Measurements from ENCODE around the gene STK10.
"Not testable (repeated sequence)": the region's sequence is repeated elsewhere in the genome, so short reads cannot be mapped to it uniquely, and the experiment has no call there.

STK10 gene

GRCh38 chr5:172211676-172212075 lies 23.7 kb upstream of the STK10 start:
- H3K4me3 ChIP-seq (replicated peaks; ENCODE audit: insufficient read depth, low read length): no peak overlapping the region
- no peak overlapping the region for H3K27ac ChIP-seq (replicated peaks)
- no peak for DNase-seq (ENCODE audit: low read depth in 1 of 2, low spot score in 1 of 2)
- no peak for TF ChIP-seq POLR2AphosphoS5 (IDR thresholded peaks at IDR 0.05; ENCODE audit: low read depth)
- no peak for TF ChIP-seq CTCF (IDR thresholded peaks at IDR 0.05; ENCODE audit: insufficient read depth, low read length)
- TF ChIP-seq, protein P1, sequence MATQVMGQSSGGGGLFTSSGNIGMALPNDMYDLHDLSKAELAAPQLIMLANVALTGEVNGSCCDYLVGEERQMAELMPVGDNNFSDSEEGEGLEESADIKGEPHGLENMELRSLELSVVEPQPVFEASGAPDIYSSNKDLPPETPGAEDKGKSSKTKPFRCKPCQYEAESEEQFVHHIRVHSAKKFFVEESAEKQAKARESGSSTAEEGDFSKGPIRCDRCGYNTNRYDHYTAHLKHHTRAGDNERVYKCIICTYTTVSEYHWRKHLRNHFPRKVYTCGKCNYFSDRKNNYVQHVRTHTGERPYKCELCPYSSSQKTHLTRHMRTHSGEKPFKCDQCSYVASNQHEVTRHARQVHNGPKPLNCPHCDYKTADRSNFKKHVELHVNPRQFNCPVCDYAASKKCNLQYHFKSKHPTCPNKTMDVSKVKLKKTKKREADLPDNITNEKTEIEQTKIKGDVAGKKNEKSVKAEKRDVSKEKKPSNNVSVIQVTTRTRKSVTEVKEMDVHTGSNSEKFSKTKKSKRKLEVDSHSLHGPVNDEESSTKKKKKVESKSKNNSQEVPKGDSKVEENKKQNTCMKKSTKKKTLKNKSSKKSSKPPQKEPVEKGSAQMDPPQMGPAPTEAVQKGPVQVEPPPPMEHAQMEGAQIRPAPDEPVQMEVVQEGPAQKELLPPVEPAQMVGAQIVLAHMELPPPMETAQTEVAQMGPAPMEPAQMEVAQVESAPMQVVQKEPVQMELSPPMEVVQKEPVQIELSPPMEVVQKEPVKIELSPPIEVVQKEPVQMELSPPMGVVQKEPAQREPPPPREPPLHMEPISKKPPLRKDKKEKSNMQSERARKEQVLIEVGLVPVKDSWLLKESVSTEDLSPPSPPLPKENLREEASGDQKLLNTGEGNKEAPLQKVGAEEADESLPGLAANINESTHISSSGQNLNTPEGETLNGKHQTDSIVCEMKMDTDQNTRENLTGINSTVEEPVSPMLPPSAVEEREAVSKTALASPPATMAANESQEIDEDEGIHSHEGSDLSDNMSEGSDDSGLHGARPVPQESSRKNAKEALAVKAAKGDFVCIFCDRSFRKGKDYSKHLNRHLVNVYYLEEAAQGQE (IDR thresholded peaks at IDR 0.05; ENCODE audit: insufficient replicate concordance, low read depth): no peak
- no peak for TF ChIP-seq GABPA (IDR thresholded peaks at IDR 0.05; ENCODE audit: low read depth)
- TF ChIP-seq SPI1 (IDR thresholded peaks at IDR 0.05; ENCODE audit: borderline replicate concordance, low read depth): no peak
- H3K27me3 ChIP-seq (ENCODE audit: insufficient read depth, poor library complexity, severe bottlenecking): no peaks in the 10 kb centered on the region

DNA sequence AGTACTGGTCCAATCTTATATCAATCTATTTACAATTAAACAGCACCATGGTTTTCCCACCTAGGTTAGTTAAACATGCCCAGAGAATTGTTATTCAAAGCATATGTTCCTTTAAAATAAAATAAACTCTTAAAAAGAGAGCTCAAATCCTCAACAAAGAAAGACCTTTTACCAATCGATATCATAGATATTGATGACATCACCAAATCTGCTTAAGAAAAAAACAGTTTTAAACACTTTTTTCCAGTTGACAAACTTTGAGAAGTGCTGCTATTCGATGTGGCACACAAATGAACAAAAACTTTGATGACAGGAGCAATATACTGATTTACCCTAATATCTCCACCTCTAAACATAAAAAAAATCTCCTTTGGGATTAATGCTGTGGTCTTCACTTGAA lies 21.7 kb upstream of the STK10 start:
- no peak for DNase-seq (ENCODE audit: low read depth in 1 of 2, low spot score in 1 of 2)
- H3K27me3 ChIP-seq (ENCODE audit: insufficient read depth, poor library complexity, severe bottlenecking): no peaks in the 10 kb centered on the region
- TF ChIP-seq, protein P1 (IDR thresholded peaks at IDR 0.05; ENCODE audit: insufficient replicate concordance, low read depth): no peak
- no peak for TF ChIP-seq POLR2AphosphoS5 (IDR thresholded peaks at IDR 0.05; ENCODE audit: low read depth)

GRCh38 chr5:172207511-172207910 lies 19.5 kb upstream of the STK10 start:
- H3K4me3 ChIP-seq (replicated peaks; ENCODE audit: insufficient read depth, low read length): no peak overlapping the region
- TF ChIP-seq CTCF (IDR thresholded peaks at IDR 0.05; ENCODE audit: insufficient read depth, low read length): no peak
- TF ChIP-seq SPI1 (IDR thresholded peaks at IDR 0.05; ENCODE audit: borderline replicate concordance, low read depth): no peak
- no peak for TF ChIP-seq GABPA (IDR thresholded peaks at IDR 0.05; ENCODE audit: low read depth)
- TF ChIP-seq, protein P1 (IDR thresholded peaks at IDR 0.05; ENCODE audit: insufficient replicate concordance, low read depth): no peak
- TF ChIP-seq POLR2AphosphoS5 (IDR thresholded peaks at IDR 0.05; ENCODE audit: low read depth): no peak
- H3K27ac ChIP-seq (replicated peaks): no peak overlapping the region
- DNase-seq (ENCODE audit: low read depth in 1 of 2, low spot score in 1 of 2): no peak
- H3K27me3 ChIP-seq (ENCODE audit: insufficient read depth, poor library complexity, severe bottlenecking): no peaks in the 10 kb centered on the region

More for the DNA sequence above, 21.7 kb upstream of the STK10 start:
- Histone ChIP-seq H3K4me3 (replicated peaks; ENCODE audit: insufficient read depth, low read length) (no peak overlapping the region), H3K27ac (replicated peaks) (no peak overlapping the region)

DNA sequence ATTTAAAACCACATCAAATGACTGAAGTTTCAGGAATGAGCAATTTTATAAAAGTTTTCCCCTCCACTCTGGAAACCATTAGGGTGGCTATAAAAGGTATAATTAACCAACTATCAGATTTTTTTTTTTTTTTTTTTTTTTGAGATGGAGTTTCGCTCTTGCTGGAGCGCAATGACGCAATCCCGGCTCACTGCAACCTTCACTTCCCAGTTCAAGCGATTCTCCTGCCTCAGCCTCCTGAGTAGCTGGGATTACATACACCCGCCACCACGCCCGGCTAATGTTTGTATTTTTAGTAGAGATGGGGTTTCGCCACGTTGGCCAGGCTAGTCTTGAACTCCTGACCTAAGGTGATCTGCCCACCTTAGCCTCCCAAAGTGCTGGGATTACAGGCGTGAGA lies 18.0 kb upstream of the STK10 start:
- not testable (repeated sequence) for H3K27ac ChIP-seq (replicated peaks); H3K4me3 ChIP-seq (replicated peaks; ENCODE audit: insufficient read depth, low read length); DNase-seq (ENCODE audit: low read depth in 1 of 2, low spot score in 1 of 2); H3K27me3 ChIP-seq (ENCODE audit: insufficient read depth, poor library complexity, severe bottlenecking)
